WTC11 (cell line): Measurements from ENCODE around the gene SOWAHA. TPM values are rescaled to one million over a fixed set of nuclear protein-coding genes. Genes with fewer than 3 reads are reported as not detected.

Experiments used
- ATAC-seq: fragments of 200-7000 bp; cut with Tn5 transposase; 2 replicates; pipeline ENCODE4 v1.10.0; 2021; ENCODE audit warnings: mild to moderate bottlenecking, moderate library complexity
- CTCF ChIA-PET: fragments of 300-600 bp; sonication (Branson Sonifier 250); formaldehyde crosslinking; loops from one replicate; lab custom pipeline; 2021; ENCODE audit warnings: antibody characterized with exemption; lab: Charles Lee
- POLR2A ChIA-PET: fragments of 350-600 bp; sonication (Branson Sonifier 250); formaldehyde crosslinking; loops from one replicate; lab custom pipeline; 2021; ENCODE audit warnings: antibody characterized with exemption; lab: Charles Lee
- DNase-seq: peaks from one replicate; pipeline ENCODE4 v3.0.0; 2021; ENCODE audit warnings: low spot score
- H3K27ac Mint-ChIP-seq: 2 replicates; pipeline ENCODE4 v1.8.0; 2021; ENCODE audit warnings: mixed read lengths
- H3K27me3 Mint-ChIP-seq: 2 replicates; pipeline ENCODE4 v1.8.0; 2021; ENCODE audit warnings: low read depth, mild to moderate bottlenecking, moderate library complexity, mixed read lengths
- H3K36me3 Mint-ChIP-seq: 2 replicates; pipeline ENCODE4 v1.8.0; 2021; ENCODE audit warnings: mixed read lengths
- H3K4me1 Mint-ChIP-seq: 2 replicates; pipeline ENCODE4 v1.8.0; 2022; ENCODE audit warnings: mixed read lengths
- H3K4me3 Mint-ChIP-seq: 2 replicates; pipeline ENCODE4 v1.8.0; 2021; ENCODE audit warnings: mild to moderate bottlenecking, moderate library complexity, mixed read lengths
- H3K9me3 Mint-ChIP-seq: 2 replicates; pipeline ENCODE4 v1.8.0; 2021; ENCODE audit warnings: mixed read lengths
- AFF4 ChIP-seq: sonication (generic); formaldehyde crosslinking; IDR thresholded peaks from 2 replicates; pipeline ENCODE4 v1.8.1; 2023; ENCODE audit warnings: mild to moderate bottlenecking, missing genetic modification reagents, borderline replicate concordance
- ATF3 ChIP-seq: sonication (generic); formaldehyde crosslinking; conservative IDR thresholded peaks from 2 replicates; pipeline ENCODE4 v1.8.1; 2022; ENCODE audit warnings: mild to moderate bottlenecking, missing genetic modification reagents
- CREM ChIP-seq: sonication (generic); formaldehyde crosslinking; IDR thresholded peaks from 2 replicates; pipeline ENCODE4 v1.8.1; 2022; ENCODE audit warnings: mild to moderate bottlenecking, missing genetic modification reagents, moderate library complexity
- CTCF ChIP-seq: fragments of 200-600 bp; IDR thresholded peaks from 2 replicates; pipeline ENCODE4 v1.8.0; 2022; ENCODE audit warnings: antibody characterized with exemption
- ELF4 ChIP-seq: sonication (generic); formaldehyde crosslinking; IDR thresholded peaks from 2 replicates; pipeline ENCODE4 v1.8.1; 2022; ENCODE audit warnings: low read depth, mild to moderate bottlenecking, moderate library complexity, missing genetic modification reagents
- MAX ChIP-seq: sonication (generic); formaldehyde crosslinking; IDR thresholded peaks from 2 replicates; pipeline ENCODE4 v1.8.0; 2022; ENCODE audit warnings: mild to moderate bottlenecking, missing genetic modification reagents
- MLX ChIP-seq: sonication (generic); formaldehyde crosslinking; IDR thresholded peaks from 2 replicates; pipeline ENCODE4 v1.8.1; 2023; ENCODE audit warnings: mild to moderate bottlenecking, missing genetic modification reagents, moderate library complexity
- PRRX2 ChIP-seq: fragments of 250-450 bp; sonication (Bioruptor Pico); IDR thresholded peaks from 2 replicates; pipeline ENCODE4 v1.8.0; 2021; ENCODE audit warnings: mild to moderate bottlenecking
- RELA ChIP-seq: sonication (generic); formaldehyde crosslinking; IDR thresholded peaks from 2 replicates; pipeline ENCODE4 v1.8.1; 2022; ENCODE audit warnings: missing genetic modification reagents, mild to moderate bottlenecking, borderline replicate concordance
- SOX15 ChIP-seq: fragments of 250-450 bp; sonication (Bioruptor Pico); IDR thresholded peaks from 2 replicates; pipeline ENCODE4 v1.9.0; 2021; ENCODE audit warnings: mild to moderate bottlenecking
- ZNF138 ChIP-seq: sonication (generic); formaldehyde crosslinking; conservative IDR thresholded peaks from 2 replicates; pipeline ENCODE4 v1.8.1; 2022; ENCODE audit warnings: mild to moderate bottlenecking, moderate library complexity, missing genetic modification reagents
- ZNF532 ChIP-seq: fragments of 250-450 bp; sonication (Bioruptor Pico); IDR thresholded peaks from 2 replicates; pipeline ENCODE4 v1.9.0; 2021; ENCODE audit warnings: mild to moderate bottlenecking, borderline replicate concordance
- total RNA-seq: library from RNA; stranded (reverse); gene quantifications from 3 replicates; pipeline ENCODE4 v1.2.3, GENCODE V29; 2021
- TF ChIP-seq, protein P1 (sequence below): sonication (generic); formaldehyde crosslinking; conservative IDR thresholded peaks from 2 replicates; pipeline ENCODE4 v1.8.1; 2023; ENCODE audit warnings: mild to moderate bottlenecking, low read depth, missing genetic modification reagents, moderate library complexity
- TF ChIP-seq, protein P2 (sequence below): fragments of 250-450 bp; sonication (Bioruptor Pico); IDR thresholded peaks from 2 replicates; pipeline ENCODE4 v1.8.0; 2021; ENCODE audit warnings: mild to moderate bottlenecking
- TF ChIP-seq, protein P3 (sequence below): fragments of 250-450 bp; sonication (Bioruptor Pico); IDR thresholded peaks from 2 replicates; pipeline ENCODE4 v2.1.2; 2022; ENCODE audit warnings: mild to moderate bottlenecking, moderate library complexity

The SOWAHA gene
- total RNA-seq, 1 experiment from 2014 or later, result 0.11 TPM

DNA sequence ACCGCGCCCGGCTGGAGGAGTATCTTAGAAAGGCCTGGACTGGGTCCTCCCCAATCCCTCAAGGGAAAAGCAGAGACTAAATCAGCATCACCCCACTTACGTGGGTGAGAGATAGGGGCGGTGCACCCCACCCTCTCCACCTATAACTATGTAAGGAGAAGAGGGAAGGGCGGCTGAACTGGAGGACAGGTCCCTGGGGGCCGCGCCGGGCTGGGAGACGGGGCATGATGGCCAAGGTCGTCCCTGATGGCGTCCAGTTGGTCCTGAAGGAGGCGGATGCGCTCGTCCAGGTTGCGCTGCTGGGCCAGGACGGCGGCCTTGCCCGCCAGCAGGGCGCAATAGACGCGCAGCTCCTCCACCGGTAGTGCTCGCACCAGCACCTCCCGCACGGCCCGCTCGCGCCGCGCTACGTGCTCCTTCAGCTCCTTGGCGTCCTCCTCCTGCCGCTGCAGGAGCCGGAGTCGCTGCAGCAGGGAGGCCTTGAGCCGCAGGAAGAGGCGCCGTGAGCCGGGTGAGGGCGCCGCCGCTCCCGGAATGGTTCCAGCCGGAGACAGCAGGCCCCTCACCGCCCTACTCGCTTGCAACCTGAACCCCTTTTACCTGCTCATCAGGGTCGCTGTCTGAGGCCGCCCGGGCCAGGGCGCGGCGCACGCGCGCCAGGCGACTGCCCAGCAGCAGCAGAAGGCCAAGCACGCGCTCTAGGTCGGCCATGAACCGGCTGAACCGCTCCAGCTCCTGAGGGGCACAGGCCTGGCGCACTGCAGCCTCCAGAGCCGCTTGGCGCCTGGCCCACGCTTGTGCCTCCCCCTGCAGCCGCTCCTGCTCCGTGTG is 9.8 kb downstream of the SOWAHA start (continued):
- TF ChIP-seq ZNF532 (CRISPR knock-in tag), result no peak; the same call in 1 of the 2 replicates
- TF ChIP-seq, protein P1, sequence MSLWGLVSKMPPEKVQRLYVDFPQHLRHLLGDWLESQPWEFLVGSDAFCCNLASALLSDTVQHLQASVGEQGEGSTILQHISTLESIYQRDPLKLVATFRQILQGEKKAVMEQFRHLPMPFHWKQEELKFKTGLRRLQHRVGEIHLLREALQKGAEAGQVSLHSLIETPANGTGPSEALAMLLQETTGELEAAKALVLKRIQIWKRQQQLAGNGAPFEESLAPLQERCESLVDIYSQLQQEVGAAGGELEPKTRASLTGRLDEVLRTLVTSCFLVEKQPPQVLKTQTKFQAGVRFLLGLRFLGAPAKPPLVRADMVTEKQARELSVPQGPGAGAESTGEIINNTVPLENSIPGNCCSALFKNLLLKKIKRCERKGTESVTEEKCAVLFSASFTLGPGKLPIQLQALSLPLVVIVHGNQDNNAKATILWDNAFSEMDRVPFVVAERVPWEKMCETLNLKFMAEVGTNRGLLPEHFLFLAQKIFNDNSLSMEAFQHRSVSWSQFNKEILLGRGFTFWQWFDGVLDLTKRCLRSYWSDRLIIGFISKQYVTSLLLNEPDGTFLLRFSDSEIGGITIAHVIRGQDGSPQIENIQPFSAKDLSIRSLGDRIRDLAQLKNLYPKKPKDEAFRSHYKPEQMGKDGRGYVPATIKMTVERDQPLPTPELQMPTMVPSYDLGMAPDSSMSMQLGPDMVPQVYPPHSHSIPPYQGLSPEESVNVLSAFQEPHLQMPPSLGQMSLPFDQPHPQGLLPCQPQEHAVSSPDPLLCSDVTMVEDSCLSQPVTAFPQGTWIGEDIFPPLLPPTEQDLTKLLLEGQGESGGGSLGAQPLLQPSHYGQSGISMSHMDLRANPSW (CRISPR knock-in tag), result no peak
- no peak for TF ChIP-seq RELA (CRISPR knock-in tag)
- peak; percentile 69; the same call in 1 of the 2 replicates for TF ChIP-seq ZNF138 (CRISPR knock-in tag)

- H3K27me3 Mint-ChIP-seq, result peaks cover 66% of the 10 kb centered on the region
- DNase-seq, result no peak
- H3K4me1 Mint-ChIP-seq, result peaks cover 21% of the 10 kb centered on the region
- peak overlapping the region; percentile 45 for H3K4me3 Mint-ChIP-seq
- CTCF ChIA-PET, result interaction anchor here (0.7 to 3.1 kb wide), 21 partner anchors 10 to 551 kb away, joined by 3 to 42 read pairs (median 4); partner anchors contain the start of genes CCNI2, GDF9, IL13 and KIF3A
- H3K27ac Mint-ChIP-seq, result no peak overlapping the region
- no peaks in the 10 kb centered on the region for H3K36me3 Mint-ChIP-seq
- POLR2A ChIA-PET, result interaction anchor here (0.6 to 1.7 kb wide), 5 partner anchors 10 to 334 kb away, joined by 3 to 7 read pairs (median 5); partner anchors contain the start of genes HSPA4 and SOWAHA
- no peaks in the 10 kb centered on the region for H3K9me3 Mint-ChIP-seq
- no peak for ATAC-seq
- TF ChIP-seq ELF4 (no peak), ZNF138 (CRISPR knock-in tag) (0 out of 2 replicates have a peak, but pooled peaks have one; percentile 3), CTCF (no peak), ATF3 (no peak), MAX (CRISPR knock-in tag) (peak; percentile 48), CREM (0 out of 2 replicates have a peak, but pooled peaks have one; percentile 2), PRRX2 (CRISPR knock-in tag) (no peak), SOX15 (CRISPR knock-in tag) (no peak), MLX (no peak), AFF4 (no peak)
- TF ChIP-seq, protein P2, sequence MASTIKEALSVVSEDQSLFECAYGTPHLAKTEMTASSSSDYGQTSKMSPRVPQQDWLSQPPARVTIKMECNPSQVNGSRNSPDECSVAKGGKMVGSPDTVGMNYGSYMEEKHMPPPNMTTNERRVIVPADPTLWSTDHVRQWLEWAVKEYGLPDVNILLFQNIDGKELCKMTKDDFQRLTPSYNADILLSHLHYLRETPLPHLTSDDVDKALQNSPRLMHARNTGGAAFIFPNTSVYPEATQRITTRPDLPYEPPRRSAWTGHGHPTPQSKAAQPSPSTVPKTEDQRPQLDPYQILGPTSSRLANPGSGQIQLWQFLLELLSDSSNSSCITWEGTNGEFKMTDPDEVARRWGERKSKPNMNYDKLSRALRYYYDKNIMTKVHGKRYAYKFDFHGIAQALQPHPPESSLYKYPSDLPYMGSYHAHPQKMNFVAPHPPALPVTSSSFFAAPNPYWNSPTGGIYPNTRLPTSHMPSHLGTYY (CRISPR knock-in tag), result no peak
- TF ChIP-seq, protein P3, sequence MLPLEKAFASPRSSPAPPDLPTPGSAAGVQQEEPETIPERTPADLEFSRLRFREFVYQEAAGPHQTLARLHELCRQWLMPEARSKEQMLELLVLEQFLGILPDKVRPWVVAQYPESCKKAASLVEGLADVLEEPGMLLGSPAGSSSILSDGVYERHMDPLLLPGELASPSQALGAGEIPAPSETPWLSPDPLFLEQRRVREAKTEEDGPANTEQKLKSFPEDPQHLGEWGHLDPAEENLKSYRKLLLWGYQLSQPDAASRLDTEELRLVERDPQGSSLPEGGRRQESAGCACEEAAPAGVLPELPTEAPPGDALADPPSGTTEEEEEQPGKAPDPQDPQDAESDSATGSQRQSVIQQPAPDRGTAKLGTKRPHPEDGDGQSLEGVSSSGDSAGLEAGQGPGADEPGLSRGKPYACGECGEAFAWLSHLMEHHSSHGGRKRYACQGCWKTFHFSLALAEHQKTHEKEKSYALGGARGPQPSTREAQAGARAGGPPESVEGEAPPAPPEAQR (CRISPR knock-in tag), result no peak
Measured at GRCh38 chr5:132823481-132824050, 10.5 kb downstream of the SOWAHA start.
